ENCODE results near the gene NSG2. TPM values are rescaled to one million over a fixed set of nuclear protein-coding genes. Genes with fewer than 3 reads are reported as not detected.

Gene NSG2
- total RNA-seq, 4 donors from 2014 or later = 3.4 to 5.4 (median 3.9) TPM

DNA sequence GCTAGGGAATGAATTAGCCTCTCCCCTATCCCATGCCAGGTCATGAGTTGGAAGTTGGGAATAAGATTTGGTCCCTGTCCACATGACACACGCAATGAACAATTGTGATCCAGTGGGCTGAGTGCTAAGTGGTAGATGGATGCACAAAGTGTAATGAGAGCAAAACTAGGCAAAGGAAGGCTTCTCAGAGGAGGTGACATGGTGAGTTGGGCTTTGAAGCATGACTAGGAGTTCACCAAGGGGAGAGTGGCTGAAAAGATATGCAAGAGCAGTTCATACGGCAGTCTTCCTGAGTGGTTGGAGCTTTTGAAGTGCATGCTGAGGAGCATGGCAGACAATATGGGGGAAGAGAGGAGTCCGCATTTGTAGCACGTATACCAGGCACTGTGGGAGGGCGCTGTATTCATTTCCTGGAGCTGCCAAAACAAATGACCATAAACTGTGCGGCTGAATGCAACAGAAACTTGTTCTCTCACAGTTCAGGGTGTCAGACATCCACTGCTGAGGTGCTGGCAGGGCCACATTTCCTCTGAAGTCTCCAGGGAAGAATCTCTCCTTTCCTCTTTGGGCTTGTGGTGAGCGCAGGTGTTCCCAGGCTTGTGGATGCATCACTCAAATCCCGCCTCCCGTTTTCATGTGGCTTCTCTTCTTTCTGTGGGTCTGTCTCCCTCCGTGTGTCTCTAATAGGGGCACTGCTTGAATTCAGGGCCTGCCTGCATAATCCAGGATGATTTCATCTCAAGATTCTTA lies 49.5 kb downstream of the NSG2 start:
- 81% methylated on average over 9 of the region's 10 CpGs for WGBS
- Histone ChIP-seq H3K36me3 (no peaks in the 10 kb centered on the region), H3K4me3 (no peak overlapping the region), H3K27ac (replicated peaks in 1 of 4) (no peak overlapping the region), H3K27me3 (peaks cover 0 to 6% (median 0%) of the 10 kb centered on the region in 4 donors), H3K9me3 (no peaks in the 10 kb centered on the region), H3K4me1 (no peaks in the 10 kb centered on the region)
- TF ChIP-seq EP300 (IDR thresholded peaks at IDR 0.05) = no peak
- no peak for TF ChIP-seq POLR2AphosphoS5 (IDR thresholded peaks at IDR 0.05)
- TF ChIP-seq POLR2A (IDR thresholded peaks at IDR 0.05; ENCODE audit: low read depth) = no peak
- TF ChIP-seq, protein P1, sequence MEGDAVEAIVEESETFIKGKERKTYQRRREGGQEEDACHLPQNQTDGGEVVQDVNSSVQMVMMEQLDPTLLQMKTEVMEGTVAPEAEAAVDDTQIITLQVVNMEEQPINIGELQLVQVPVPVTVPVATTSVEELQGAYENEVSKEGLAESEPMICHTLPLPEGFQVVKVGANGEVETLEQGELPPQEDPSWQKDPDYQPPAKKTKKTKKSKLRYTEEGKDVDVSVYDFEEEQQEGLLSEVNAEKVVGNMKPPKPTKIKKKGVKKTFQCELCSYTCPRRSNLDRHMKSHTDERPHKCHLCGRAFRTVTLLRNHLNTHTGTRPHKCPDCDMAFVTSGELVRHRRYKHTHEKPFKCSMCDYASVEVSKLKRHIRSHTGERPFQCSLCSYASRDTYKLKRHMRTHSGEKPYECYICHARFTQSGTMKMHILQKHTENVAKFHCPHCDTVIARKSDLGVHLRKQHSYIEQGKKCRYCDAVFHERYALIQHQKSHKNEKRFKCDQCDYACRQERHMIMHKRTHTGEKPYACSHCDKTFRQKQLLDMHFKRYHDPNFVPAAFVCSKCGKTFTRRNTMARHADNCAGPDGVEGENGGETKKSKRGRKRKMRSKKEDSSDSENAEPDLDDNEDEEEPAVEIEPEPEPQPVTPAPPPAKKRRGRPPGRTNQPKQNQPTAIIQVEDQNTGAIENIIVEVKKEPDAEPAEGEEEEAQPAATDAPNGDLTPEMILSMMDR (IDR thresholded peaks at IDR 0.05) = no peak
- DNase-seq (ENCODE audit: extremely low spot score) = no peak
- intact Hi-C loops (cut with DNase I) = no loop called here

DNA sequence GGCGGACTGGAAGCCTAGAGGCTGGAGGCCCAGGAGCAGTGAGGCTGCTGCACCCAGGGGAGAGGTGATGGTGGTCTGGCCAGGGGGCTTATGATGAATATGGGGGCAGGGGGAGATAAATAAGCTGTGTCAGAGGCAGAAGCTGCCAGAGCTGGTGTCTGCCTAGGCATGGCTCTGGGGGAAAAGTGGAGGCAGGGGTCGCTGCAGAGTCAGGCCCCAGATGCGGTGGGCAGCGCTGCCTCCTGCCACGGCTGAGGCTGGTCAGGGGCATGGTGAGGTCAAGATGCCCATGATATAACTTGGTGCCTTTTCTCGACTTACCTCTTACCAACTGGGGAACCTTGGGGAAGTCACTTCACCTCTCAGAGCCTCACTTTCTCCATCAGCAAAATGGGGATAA lies 51.1 kb downstream of the NSG2 start:
- Histone ChIP-seq H3K4me1 (no peaks in the 10 kb centered on the region), H3K27ac (replicated peaks in 1 of 4) (no peak overlapping the region), H3K36me3 (no peaks in the 10 kb centered on the region), H3K27me3 (peaks cover 0 to 3% (median 0%) of the 10 kb centered on the region in 4 donors), H3K9me3 (no peaks in the 10 kb centered on the region), H3K4me3 (no peak overlapping the region)
- 61% methylated on average over 6 of the region's 6 CpGs for WGBS
- no peak for DNase-seq (ENCODE audit: extremely low spot score)
- intact Hi-C loops (cut with DNase I) = no loop called here
- TF ChIP-seq EP300 (IDR thresholded peaks at IDR 0.05) = no peak

DNA sequence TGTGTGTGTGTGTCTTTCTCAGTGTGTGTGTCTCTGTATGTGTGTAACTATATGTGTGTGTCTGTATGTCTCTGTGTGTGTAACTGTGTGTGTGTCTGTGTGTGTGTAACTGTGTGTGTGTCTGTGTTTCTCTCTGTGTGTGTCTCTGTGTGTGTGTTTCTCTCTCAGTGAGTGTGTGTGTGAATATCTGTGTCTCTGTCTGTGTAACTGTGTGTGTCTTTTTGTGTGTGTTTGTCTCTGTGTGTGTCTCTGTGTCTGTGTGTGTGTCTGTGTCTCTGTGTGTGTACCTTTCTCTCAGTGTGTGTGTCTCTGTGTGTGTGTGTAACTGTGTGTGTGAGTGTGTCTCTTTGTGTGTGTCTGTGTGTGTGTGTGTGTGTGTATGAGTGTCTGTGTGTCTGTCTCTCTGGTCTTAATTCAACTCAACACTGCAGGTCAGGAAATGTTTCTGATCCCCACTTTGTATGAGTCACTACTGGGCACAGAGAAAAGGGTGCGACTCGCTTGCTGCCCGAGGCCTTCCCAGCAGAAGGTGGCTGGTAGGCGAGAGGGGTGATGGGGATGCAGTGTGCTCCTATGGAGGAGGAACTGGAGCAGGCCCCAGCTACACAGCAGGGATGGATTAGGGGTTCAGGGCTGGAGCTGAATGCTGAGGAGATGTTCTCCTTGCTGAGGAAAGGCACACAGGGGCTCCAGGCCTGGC lies 52.1 kb downstream of the NSG2 start:
- H3K4me3 ChIP-seq = no peak overlapping the region
- no peak overlapping the region for H3K27ac ChIP-seq (replicated peaks in 1 of 4)
- peaks cover 0 to 3% (median 0%) of the 10 kb centered on the region in 4 donors for H3K27me3 ChIP-seq
- no peaks in the 10 kb centered on the region for H3K9me3 ChIP-seq
- intact Hi-C loops (cut with DNase I) = no loop called here
- DNase-seq (ENCODE audit: extremely low spot score) = no peak
- no peaks in the 10 kb centered on the region for H3K36me3 ChIP-seq
- WGBS = 85% methylated on average over 4 of the region's 4 CpGs
- TF ChIP-seq, protein P1 (IDR thresholded peaks at IDR 0.05) = no peak
- TF ChIP-seq POLR2A (IDR thresholded peaks at IDR 0.05; ENCODE audit: low read depth) (no peak), POLR2AphosphoS5 (IDR thresholded peaks at IDR 0.05) (no peak), EP300 (IDR thresholded peaks at IDR 0.05) (no peak)
- no peaks in the 10 kb centered on the region for H3K4me1 ChIP-seq

DNA sequence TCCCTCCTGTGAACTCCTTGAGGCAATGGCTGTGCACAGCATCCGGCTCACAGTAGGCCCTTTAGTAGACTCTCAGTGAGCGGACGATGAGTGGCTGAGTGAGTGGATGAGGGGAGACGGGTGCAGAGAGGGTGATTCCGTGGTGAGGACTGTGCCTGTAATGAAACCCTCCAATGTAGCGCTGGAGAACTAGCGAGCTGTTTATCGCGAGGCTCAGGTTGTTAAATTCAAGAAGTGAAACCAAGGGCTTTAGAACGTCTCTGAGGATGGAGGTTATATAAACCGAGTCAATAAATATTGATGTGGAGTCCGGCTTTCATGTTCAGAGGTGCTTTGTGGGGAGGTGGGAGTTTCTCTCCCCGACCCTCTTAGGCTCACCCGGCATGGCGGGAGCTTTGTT lies 53.2 kb downstream of the NSG2 start:
- no peaks in the 10 kb centered on the region for H3K9me3 ChIP-seq
- intact Hi-C loops (cut with DNase I) = no loop called here
- WGBS = 95% methylated on average over 15 of the region's 15 CpGs
- H3K36me3 ChIP-seq = no peaks in the 10 kb centered on the region
- H3K4me3 ChIP-seq = no peak overlapping the region
- no peak overlapping the region for H3K27ac ChIP-seq (replicated peaks in 1 of 4)
- no peaks in the 10 kb centered on the region for H3K4me1 ChIP-seq
- peaks cover 0 to 3% (median 0%) of the 10 kb centered on the region in 4 donors for H3K27me3 ChIP-seq
- TF ChIP-seq POLR2A (IDR thresholded peaks at IDR 0.05; ENCODE audit: low read depth) = no peak
- TF ChIP-seq POLR2AphosphoS5 (IDR thresholded peaks at IDR 0.05) = no peak
- TF ChIP-seq EP300 (IDR thresholded peaks at IDR 0.05) = no peak
- TF ChIP-seq, protein P1 (IDR thresholded peaks at IDR 0.05) = no peak
- no peak for DNase-seq (ENCODE audit: extremely low spot score)

DNA sequence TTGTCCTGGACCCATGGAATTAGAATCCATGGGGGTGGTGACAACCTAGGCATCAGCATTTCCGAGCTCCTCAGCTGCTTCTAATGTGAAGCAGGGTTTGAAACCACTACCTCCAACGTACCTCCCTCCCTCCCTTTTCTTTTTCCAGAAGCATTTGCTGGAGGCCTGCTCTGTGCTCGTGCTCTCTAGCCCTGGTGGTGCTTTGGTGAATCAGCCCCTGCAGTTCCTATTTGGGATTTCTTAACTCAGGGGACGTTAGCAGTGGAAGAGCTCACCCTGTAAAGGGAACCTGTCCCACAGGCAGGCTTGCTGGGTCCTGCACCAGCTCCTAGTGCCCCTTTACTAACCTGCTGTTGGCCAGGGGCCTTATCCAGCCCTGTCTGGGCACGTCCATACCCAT lies 55.0 kb downstream of the NSG2 start:
- Histone ChIP-seq H3K36me3 (no peaks in the 10 kb centered on the region), H3K4me3 (no peak overlapping the region), H3K27ac (replicated peaks in 1 of 4) (no peak overlapping the region), H3K9me3 (no peaks in the 10 kb centered on the region), H3K4me1 (no peaks in the 10 kb centered on the region), H3K27me3 (peaks cover 0 to 3% (median 0%) of the 10 kb centered on the region in 4 donors)
- no peak for TF ChIP-seq POLR2AphosphoS5 (IDR thresholded peaks at IDR 0.05)
- TF ChIP-seq, protein P1 (IDR thresholded peaks at IDR 0.05) = no peak
- no peak for TF ChIP-seq EP300 (IDR thresholded peaks at IDR 0.05)
- no peak for TF ChIP-seq POLR2A (IDR thresholded peaks at IDR 0.05; ENCODE audit: low read depth)
- WGBS = 74% methylated on average over 4 of the region's 5 CpGs
- DNase-seq (ENCODE audit: extremely low spot score) = no peak
- intact Hi-C loops (cut with DNase I) = no loop called here

All from esophagus muscularis mucosa (tissue), 4 donors.